CD8-positive, alpha-beta memory T cell (primary cell): ENCODE data around the gene HEPH. TPM values are rescaled to one million over a fixed set of nuclear protein-coding genes. Genes with fewer than 3 reads are reported as not detected.
A peak's percentile ranks its signal among the peaks of the same experiment; 100 is the strongest.

ENCODE experiments used
- CTCF ChIA-PET: fragments of 350-600 bp; sonication (Branson Sonifier 250); formaldehyde crosslinking; loops from one replicate; lab custom pipeline; 2021; ENCODE audit warnings: antibody characterized with exemption; lab: Charles Lee
- POLR2A ChIA-PET: fragments of 350-600 bp; sonication (Branson Sonifier 250); formaldehyde crosslinking; loops from one replicate; lab custom pipeline; 2021; ENCODE audit warnings: antibody characterized with exemption; lab: Charles Lee
- DNase-seq, 5 donors: peaks; one replicate each; pipeline versions ENCODE4 v3.0.0 to v3.0.0-alpha.2; 2020 to 2022; ENCODE audit warnings: mixed read lengths in 1 of 5
- H3K27ac ChIP-seq: one replicate; pipeline ENCODE4 v1.7.0; 2013; ENCODE audit warnings: low read depth, mild to moderate bottlenecking, low read length, moderate library complexity
- H3K27me3 ChIP-seq: 2 replicates; pipeline ENCODE4 v1.7.0; 2013; ENCODE audit warnings: low read length, mild to moderate bottlenecking; ENCODE audit not compliant: insufficient read depth, poor library complexity, severe bottlenecking
- H3K36me3 ChIP-seq: 2 replicates; pipeline ENCODE4 v1.7.0; 2013; ENCODE audit warnings: mild to moderate bottlenecking, low read length, moderate library complexity; ENCODE audit not compliant: insufficient read depth
- H3K4me1 ChIP-seq: 2 replicates; pipeline ENCODE4 v1.7.0; 2013; ENCODE audit warnings: mild to moderate bottlenecking, low read length, moderate library complexity; ENCODE audit not compliant: insufficient read depth
- H3K4me3 ChIP-seq: 2 replicates; pipeline ENCODE4 v1.7.0; 2013; ENCODE audit warnings: mild to moderate bottlenecking, low read length
- H3K9me3 ChIP-seq: 2 replicates; pipeline ENCODE4 v1.7.0; 2013; ENCODE audit warnings: mild to moderate bottlenecking, low read length
- H3K27ac Mint-ChIP-seq, 8 donors: one replicate each; pipeline ENCODE4 v1.8.0; 2020 to 2021; ENCODE audit warnings: mixed read lengths in 8 of 8, mild to moderate bottlenecking in 6 of 8, inconsistent platforms in 3 of 8, moderate library complexity in 3 of 8
- H3K27me3 Mint-ChIP-seq, 2 donors: one replicate each; pipeline ENCODE4 v1.8.0; 2020 to 2021; ENCODE audit warnings: mixed read lengths in 2 of 2, mild to moderate bottlenecking in 1 of 2, moderate library complexity in 1 of 2
- H3K36me3 Mint-ChIP-seq, 3 donors: one replicate each; pipeline ENCODE4 v1.8.0; 2020 to 2021; ENCODE audit warnings: mixed read lengths in 3 of 3, inconsistent platforms in 1 of 3, mild to moderate bottlenecking in 1 of 3
- H3K4me1 Mint-ChIP-seq, 3 donors: one replicate each; pipeline ENCODE4 v1.8.0; 2020 to 2021; ENCODE audit warnings: mixed read lengths in 3 of 3, inconsistent platforms in 1 of 3, mild to moderate bottlenecking in 1 of 3
- H3K4me3 Mint-ChIP-seq, 7 donors: one replicate each; pipeline ENCODE4 v1.8.0; 2020 to 2021; ENCODE audit warnings: mixed read lengths in 7 of 7, mild to moderate bottlenecking in 6 of 7, moderate library complexity in 4 of 7, inconsistent platforms in 2 of 7
- H3K9me3 Mint-ChIP-seq, 5 donors: one replicate each; pipeline ENCODE4 v1.8.0; 2020 to 2022; ENCODE audit warnings: mixed read lengths in 5 of 5, mild to moderate bottlenecking in 3 of 5, moderate library complexity in 2 of 5, inconsistent platforms in 1 of 5
- polyA plus RNA-seq: library from polyadenylated mRNA; unstranded; fragments of 300-500 nt; fragmentation: Illumina TruSeq; gene quantifications from one replicate; pipeline ENCODE4 v1.2.3, GENCODE V29; 2021
- total RNA-seq, 2 experiments: library from RNA; stranded (reverse); gene quantifications; one replicate each; pipeline ENCODE4 v1.2.3, GENCODE V29; 2021

Gene HEPH
- total and polyA plus RNA-seq, 3 experiments from 2014 or later: 0.53 TPM; not detected in 2

DNA sequence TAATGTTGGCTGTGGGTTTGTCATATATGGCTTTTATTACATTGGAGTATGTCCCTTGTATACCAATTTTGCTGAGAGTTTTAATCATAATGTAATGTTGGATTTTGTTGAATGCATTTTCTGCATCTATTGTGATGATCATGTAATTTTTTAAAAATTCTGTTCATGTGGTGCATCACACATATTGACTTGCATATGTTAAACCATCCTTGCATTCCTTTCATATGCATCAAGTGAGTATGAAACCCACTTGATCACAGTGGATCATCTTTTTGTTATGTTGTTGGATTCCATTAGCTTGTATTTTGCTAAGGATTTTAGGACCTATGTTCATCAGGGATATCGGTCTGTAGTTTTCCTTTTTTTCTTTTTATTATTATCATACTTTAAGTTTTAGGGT is 12.1 kb downstream of the HEPH start:
- peaks cover 17 to 47% (median 43%) of the 10 kb centered on the region in 5 donors for H3K9me3 Mint-ChIP-seq
- POLR2A ChIA-PET: no interaction called here
- CTCF ChIA-PET: no interaction called here

DNA sequence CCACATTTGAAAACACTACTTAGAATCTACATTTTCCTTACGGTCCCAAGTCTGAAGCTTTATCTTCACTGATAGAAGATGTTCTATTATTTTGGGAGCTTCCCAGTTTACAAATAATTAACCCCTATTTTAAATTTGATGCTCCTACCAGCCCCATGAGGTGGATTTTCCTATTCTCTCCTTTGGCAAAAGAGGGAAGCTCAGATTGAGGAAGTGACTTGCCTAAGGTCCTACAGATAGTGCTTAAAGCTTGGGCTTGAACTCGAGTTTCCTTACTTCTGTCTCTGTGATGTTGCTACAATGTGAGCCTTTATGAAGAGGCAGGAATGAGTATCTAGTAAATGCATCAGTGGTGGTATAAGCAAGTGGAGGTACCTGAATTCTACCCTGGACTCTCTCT is 27.5 kb downstream of the HEPH start:
- CTCF ChIA-PET: no interaction called here
- no peak for DNase-seq
- H3K9me3 ChIP-seq: no peaks in the 10 kb centered on the region
- H3K27ac Mint-ChIP-seq: no peak overlapping the region
- no peaks in the 10 kb centered on the region for H3K36me3 Mint-ChIP-seq
- H3K27me3 ChIP-seq: no peaks in the 10 kb centered on the region
- H3K4me1 ChIP-seq: no peaks in the 10 kb centered on the region
- peaks cover 7 to 14% of the 10 kb centered on the region in 2 donors for H3K27me3 Mint-ChIP-seq
- H3K27ac ChIP-seq: no peak overlapping the region
- H3K9me3 Mint-ChIP-seq: peaks cover 0 to 4% (median 0%) of the 10 kb centered on the region in 5 donors
- no peaks in the 10 kb centered on the region for H3K36me3 ChIP-seq
- no peak overlapping the region for H3K4me3 Mint-ChIP-seq
- POLR2A ChIA-PET: no interaction called here
- peaks cover 3 to 15% (median 12%) of the 10 kb centered on the region in 3 donors for H3K4me1 Mint-ChIP-seq
- no peak overlapping the region for H3K4me3 ChIP-seq

More for the DNA sequence above, 12.1 kb downstream of the HEPH start:
- H3K27me3 ChIP-seq: no peaks in the 10 kb centered on the region
- no peak overlapping the region for H3K27ac ChIP-seq
- Mint-ChIP-seq H3K36me3 (peaks cover 0 to 21% (median 1%) of the 10 kb centered on the region in 3 donors), H3K27ac (peak overlapping the region in 1 of 8 donors; percentile 43), H3K4me1 (no peaks in the 10 kb centered on the region), H3K4me3 (no peak overlapping the region), H3K27me3 (peaks cover 0 to 10% of the 10 kb centered on the region in 2 donors)
- no peaks in the 10 kb centered on the region for H3K4me1 ChIP-seq
- no peak for DNase-seq
- H3K9me3 ChIP-seq: no peaks in the 10 kb centered on the region
- H3K36me3 ChIP-seq: no peaks in the 10 kb centered on the region
- H3K4me3 ChIP-seq: no peak overlapping the region

GRCh38 chrX:66193821-66194220 is 29.8 kb downstream of the HEPH start:
- H3K36me3 Mint-ChIP-seq: no peaks in the 10 kb centered on the region
- ChIA-PET CTCF (no interaction called here), POLR2A (no interaction called here)
- Histone ChIP-seq H3K4me1 (no peaks in the 10 kb centered on the region), H3K27ac (no peak overlapping the region), H3K4me3 (no peak overlapping the region), H3K9me3 (no peaks in the 10 kb centered on the region), H3K27me3 (no peaks in the 10 kb centered on the region), H3K36me3 (no peaks in the 10 kb centered on the region)
- H3K4me3 Mint-ChIP-seq: no peak overlapping the region
- H3K27ac Mint-ChIP-seq: peak overlapping the region in 1 of 8 donors; percentile 67
- no peaks in the 10 kb centered on the region for H3K9me3 Mint-ChIP-seq
- H3K27me3 Mint-ChIP-seq: peaks cover 4 to 17% of the 10 kb centered on the region in 2 donors
- H3K4me1 Mint-ChIP-seq: peaks cover 3 to 15% (median 12%) of the 10 kb centered on the region in 3 donors
- DNase-seq: no peak

GRCh38 chrX:66200050-66200664 is 36.1 kb downstream of the HEPH start:
- Mint-ChIP-seq H3K4me1 (peaks cover 3 to 12% (median 10%) of the 10 kb centered on the region in 3 donors), H3K27ac (peak overlapping the region in 1 of 8 donors; percentile 29), H3K27me3 (peaks cover 0 to 25% of the 10 kb centered on the region in 2 donors), H3K4me3 (no peak overlapping the region), H3K36me3 (no peaks in the 10 kb centered on the region), H3K9me3 (no peaks in the 10 kb centered on the region)
- DNase-seq: no peak
- H3K36me3 ChIP-seq: no peaks in the 10 kb centered on the region
- CTCF ChIA-PET: no interaction called here
- no peak overlapping the region for H3K27ac ChIP-seq
- H3K4me1 ChIP-seq: no peaks in the 10 kb centered on the region
- no peaks in the 10 kb centered on the region for H3K27me3 ChIP-seq
- no peaks in the 10 kb centered on the region for H3K9me3 ChIP-seq
- POLR2A ChIA-PET: no interaction called here
- H3K4me3 ChIP-seq: no peak overlapping the region

GRCh38 chrX:66200855-66201795 is 37.1 kb downstream of the HEPH start:
- Histone ChIP-seq H3K9me3 (no peaks in the 10 kb centered on the region), H3K4me1 (no peaks in the 10 kb centered on the region), H3K36me3 (no peaks in the 10 kb centered on the region), H3K27me3 (no peaks in the 10 kb centered on the region), H3K27ac (no peak overlapping the region), H3K4me3 (no peak overlapping the region)
- Mint-ChIP-seq H3K4me3 (peak overlapping the region in 3 of 7 donors; percentile 0 to 44 (median 16)), H3K36me3 (no peaks in the 10 kb centered on the region), H3K27me3 (peaks cover 0 to 25% of the 10 kb centered on the region in 2 donors), H3K4me1 (peaks cover 3 to 12% (median 10%) of the 10 kb centered on the region in 3 donors), H3K27ac (peak overlapping the region in 1 of 8 donors; percentile 29), H3K9me3 (no peaks in the 10 kb centered on the region)
- ChIA-PET CTCF (no interaction called here), POLR2A (no interaction called here)
- DNase-seq: no peak

DNA sequence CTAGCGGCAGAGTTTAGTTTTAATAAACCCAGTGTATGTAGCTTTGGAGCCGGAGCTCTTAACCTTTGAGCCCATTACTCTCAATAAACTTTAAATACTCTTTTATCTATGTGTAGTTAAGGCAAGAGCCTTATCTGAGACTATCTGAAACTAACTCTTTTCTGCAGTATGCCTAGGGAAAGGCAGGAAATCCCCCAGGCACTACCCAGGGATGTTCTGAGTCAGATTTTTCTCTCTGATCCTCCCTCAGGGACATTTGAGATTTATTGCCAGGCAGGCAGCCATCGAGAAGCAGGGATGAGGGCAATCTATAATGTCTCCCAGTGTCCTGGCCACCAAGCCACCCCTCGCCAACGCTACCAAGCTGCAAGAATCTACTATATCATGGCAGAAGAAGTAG is 39.1 kb downstream of the HEPH start:
- Histone ChIP-seq H3K27ac (no peak overlapping the region), H3K4me1 (no peaks in the 10 kb centered on the region), H3K4me3 (no peak overlapping the region), H3K9me3 (no peaks in the 10 kb centered on the region), H3K27me3 (no peaks in the 10 kb centered on the region), H3K36me3 (no peaks in the 10 kb centered on the region)
- Mint-ChIP-seq H3K9me3 (no peaks in the 10 kb centered on the region), H3K27ac (no peak overlapping the region), H3K27me3 (peaks cover 0 to 20% of the 10 kb centered on the region in 2 donors), H3K4me1 (peaks cover 3 to 12% (median 10%) of the 10 kb centered on the region in 3 donors), H3K36me3 (no peaks in the 10 kb centered on the region), H3K4me3 (no peak overlapping the region)
- DNase-seq: no peak
- ChIA-PET POLR2A (no interaction called here), CTCF (no interaction called here)

DNA sequence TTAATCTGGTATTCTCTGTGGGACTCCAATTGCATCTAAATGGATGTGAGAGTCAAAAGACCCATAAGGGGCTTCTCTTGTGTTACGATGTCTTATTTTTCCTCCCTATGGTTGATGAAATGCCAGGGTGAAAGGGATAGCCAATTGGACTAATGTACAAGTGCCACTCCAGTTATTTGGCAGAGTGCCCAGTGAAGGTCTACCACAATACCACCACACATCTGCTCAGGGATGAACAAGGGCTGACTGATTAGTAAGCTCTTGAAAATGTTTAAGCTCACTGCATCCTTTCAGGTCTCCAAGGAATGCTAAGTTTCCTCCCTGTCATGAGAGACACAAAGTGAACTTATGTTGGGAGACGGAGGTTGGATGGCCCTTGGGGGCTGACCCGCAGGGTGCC is 57.8 kb downstream of the HEPH start:
- no peak overlapping the region for H3K4me3 Mint-ChIP-seq
- Histone ChIP-seq H3K36me3 (no peaks in the 10 kb centered on the region), H3K27me3 (no peaks in the 10 kb centered on the region), H3K4me1 (no peaks in the 10 kb centered on the region), H3K27ac (no peak overlapping the region), H3K4me3 (no peak overlapping the region), H3K9me3 (no peaks in the 10 kb centered on the region)
- H3K36me3 Mint-ChIP-seq: no peaks in the 10 kb centered on the region
- H3K27me3 Mint-ChIP-seq: peaks cover 3 to 9% of the 10 kb centered on the region in 2 donors
- no peak for DNase-seq
- peaks cover 0 to 6% (median 4%) of the 10 kb centered on the region in 5 donors for H3K9me3 Mint-ChIP-seq
- ChIA-PET CTCF (no interaction called here), POLR2A (no interaction called here)
- no peaks in the 10 kb centered on the region for H3K4me1 Mint-ChIP-seq
- H3K27ac Mint-ChIP-seq: no peak overlapping the region

DNA sequence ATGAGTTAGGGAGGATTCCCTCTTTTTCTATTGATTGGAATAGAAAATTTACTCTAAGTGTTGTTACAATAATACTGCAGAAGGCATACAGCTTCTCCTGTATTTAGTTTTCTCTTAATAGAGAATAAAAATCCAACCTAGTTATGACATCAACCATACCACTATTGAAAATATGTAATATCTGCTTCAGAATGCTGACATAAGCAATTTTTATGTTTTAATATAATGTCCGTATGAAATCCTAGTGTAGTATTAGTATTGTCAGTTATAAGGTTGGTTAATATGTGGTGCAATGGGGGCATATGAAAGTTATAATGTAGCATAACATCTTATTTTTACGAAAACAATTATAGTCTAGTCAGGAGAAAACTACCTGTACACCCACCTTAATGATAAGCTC is 68.2 kb downstream of the HEPH start:
- Histone ChIP-seq H3K4me1 (no peaks in the 10 kb centered on the region), H3K36me3 (no peaks in the 10 kb centered on the region), H3K27me3 (no peaks in the 10 kb centered on the region), H3K9me3 (no peaks in the 10 kb centered on the region), H3K27ac (no peak overlapping the region), H3K4me3 (no peak overlapping the region)
- ChIA-PET POLR2A (no interaction called here), CTCF (no interaction called here)
- DNase-seq: no peak
- Mint-ChIP-seq H3K27me3 (peaks cover 3 to 14% of the 10 kb centered on the region in 2 donors), H3K4me3 (no peak overlapping the region), H3K9me3 (peaks cover 0 to 7% (median 1%) of the 10 kb centered on the region in 5 donors), H3K4me1 (no peaks in the 10 kb centered on the region), H3K27ac (no peak overlapping the region), H3K36me3 (peaks cover 0 to 5% (median 0%) of the 10 kb centered on the region in 3 donors)
